Endothelial cell of umbilical vein (primary cell): ENCODE measurements around the gene EPHA4. TPM values are rescaled to one million over a fixed set of nuclear protein-coding genes. Genes with fewer than 3 reads are reported as not detected.

ENCODE experiments used
- BruUV-seq: library from RNA; stranded (reverse); fragments of 400-500 nt; replicated peaks from 2 replicates; lab custom pipeline; 2021; lab: Mats Ljungman, UMichigan
- CTCF ChIA-PET: fragments of 300-600, 350-600 bp; sonication (Branson Sonifier 250); formaldehyde crosslinking; loops from one replicate; lab custom pipeline; 2021; ENCODE audit warnings: antibody characterized with exemption, inconsistent platforms; lab: Charles Lee
- POLR2A ChIA-PET: fragments of 300-600, 350-600 bp; sonication (Branson Sonifier 250); formaldehyde crosslinking; loops from one replicate; lab custom pipeline; 2021; ENCODE audit warnings: antibody characterized with exemption, inconsistent platforms; lab: Charles Lee
- DNase-seq: peaks from one replicate; pipeline ENCODE4 v3.0.0-alpha.2; 2011; ENCODE audit warnings: low read depth, low spot score
- FAIRE-seq: peaks from 2 replicates; lab custom pipeline; 2011; peaks lifted over from hg19 to GRCh38; lab: Jason Lieb, UNC
- H2AFZ ChIP-seq: 2 replicates; pipeline ENCODE4 v1.6.0; 2012; ENCODE audit warnings: low read depth, low read length, control low read depth, inconsistent platforms
- H3K27ac ChIP-seq: 2 replicates; pipeline ENCODE4 v1.5.1; 2011; ENCODE audit warnings: low read depth, mild to moderate bottlenecking, control low read depth, low read length, moderate library complexity; ENCODE audit not compliant: insufficient read depth
- H3K27me3 ChIP-seq, 2 experiments: 2 replicates each; pipeline versions ENCODE4 v1.6.0 to v1.6.1; 2011; ENCODE audit warnings: low read length in 2 of 2, mixed read lengths in 1 of 2; ENCODE audit not compliant: control insufficient read depth in 2 of 2, insufficient read depth in 2 of 2
- H3K36me3 ChIP-seq, 2 experiments: 2 replicates in 1 of 2; 3 replicates in 1 of 2; pipeline ENCODE4 v1.5.1; 2011; ENCODE audit warnings: low read length in 2 of 2, mild to moderate bottlenecking in 1 of 2, moderate library complexity in 1 of 2; ENCODE audit not compliant: control insufficient read depth in 2 of 2, insufficient read depth in 2 of 2; ENCODE audit errors: extremely low read depth in 1 of 2
- H3K4me1 ChIP-seq: 3 replicates; pipeline ENCODE4 v1.5.1; 2011; ENCODE audit warnings: mild to moderate bottlenecking, low read length; ENCODE audit not compliant: control insufficient read depth, insufficient read depth; ENCODE audit errors: extremely low read depth
- H3K4me2 ChIP-seq: 2 replicates; pipeline ENCODE4 v1.6.1; 2011; ENCODE audit warnings: low read length, control low read depth, mixed read lengths; ENCODE audit not compliant: insufficient read depth
- H3K4me3 ChIP-seq, 3 experiments: fragments of 200-600 bp in 1 of 3; sonication (generic), shearing (Covaris generic) in 1 of 3; replicated peaks in 1 of 3; 2 replicates each; pipeline ENCODE4 v1.5.1; 2011 to 2016; ENCODE audit warnings: control low read depth in 3 of 3, low read length in 3 of 3, mild to moderate bottlenecking in 2 of 3, inconsistent platforms in 1 of 3, low read depth in 1 of 3, moderate library complexity in 1 of 3; ENCODE audit not compliant: insufficient read depth in 1 of 3
- H3K79me2 ChIP-seq: 2 replicates; pipeline ENCODE4 v1.6.0; 2012; ENCODE audit warnings: low read length, inconsistent platforms; ENCODE audit not compliant: control insufficient read depth, insufficient read depth
- H3K9ac ChIP-seq: replicated peaks from 2 replicates; pipeline ENCODE3; 2011; ENCODE audit warnings: low read length, control low read depth; ENCODE audit not compliant: insufficient read depth; ENCODE audit errors: extremely low read depth
- H3K9me1 ChIP-seq: replicated peaks from 3 replicates; pipeline ENCODE4 v1.6.0; 2011; ENCODE audit warnings: mild to moderate bottlenecking, low read length; ENCODE audit not compliant: control insufficient read depth, insufficient read depth; ENCODE audit errors: extremely low read depth
- H3K9me3 ChIP-seq: replicated peaks from 2 replicates; pipeline ENCODE4 v1.5.1; 2012; ENCODE audit warnings: low read length, inconsistent platforms; ENCODE audit not compliant: control insufficient read depth, insufficient read depth
- H4K20me1 ChIP-seq: replicated peaks from 2 replicates; pipeline ENCODE3; 2011; ENCODE audit warnings: mild to moderate bottlenecking, low read length; ENCODE audit not compliant: control insufficient read depth, insufficient read depth; ENCODE audit errors: extremely low read depth
- CTCF ChIP-seq, 2 donors: IDR thresholded peaks; 1 replicate in 1 of 2; 2 replicates in 1 of 2; pipeline ENCODE4 v1.5.1; 2011; ENCODE audit warnings: low read length in 2 of 2, mild to moderate bottlenecking in 2 of 2, moderate library complexity in 2 of 2, control low read depth in 1 of 2, inconsistent platforms in 1 of 2, low read depth in 1 of 2; ENCODE audit not compliant: insufficient read depth in 1 of 2; ENCODE audit errors: extremely low read depth in 1 of 2
- EZH2 ChIP-seq: IDR thresholded peaks from 2 replicates; pipeline ENCODE4 v1.6.1; 2012; ENCODE audit warnings: borderline replicate concordance, low read depth, mild to moderate bottlenecking, moderate library complexity, low read length, inconsistent platforms; ENCODE audit not compliant: severe bottlenecking
- FOS ChIP-seq: IDR thresholded peaks from 2 replicates; pipeline ENCODE4 v1.6.1; 2011; ENCODE audit warnings: mild to moderate bottlenecking, low read length, moderate library complexity, borderline replicate concordance; ENCODE audit not compliant: insufficient read depth
- GATA2 ChIP-seq: IDR thresholded peaks from 2 replicates; pipeline ENCODE4 v1.7.0; 2011; ENCODE audit warnings: low read depth, mild to moderate bottlenecking, moderate library complexity, mixed read lengths, low read length; ENCODE audit not compliant: insufficient read length, insufficient read depth
- JUN ChIP-seq: IDR thresholded peaks from 2 replicates; pipeline ENCODE4 v1.6.1; 2011; ENCODE audit warnings: borderline replicate concordance, low read depth; ENCODE audit not compliant: insufficient read length, insufficient read depth
- MAX ChIP-seq: IDR thresholded peaks from 2 replicates; pipeline ENCODE4 v1.6.1; 2011; ENCODE audit not compliant: insufficient read depth, insufficient read length
- MYC ChIP-seq: IDR thresholded peaks from one replicate; pipeline ENCODE4 v1.6.1; 2011; ENCODE audit warnings: mild to moderate bottlenecking, low read depth, low read length
- POLR2A ChIP-seq: IDR thresholded peaks from 2 replicates; pipeline ENCODE4 v1.6.1; 2012; ENCODE audit warnings: low read depth, mild to moderate bottlenecking, control low read depth, low read length
- POLR2AphosphoS5 ChIP-seq: IDR thresholded peaks from 2 replicates; pipeline ENCODE4 v1.6.1; 2012; ENCODE audit warnings: low read depth, mild to moderate bottlenecking, control low read depth, low read length, moderate library complexity; ENCODE audit not compliant: insufficient read depth
- dilution Hi-C: fragments of 300-500 bp; cut with MboI; formaldehyde crosslinking; loops from one replicate; pipeline ENCODE4 v1.15.0; 2019; ENCODE audit warnings: low sequenced_read_pairs; ENCODE audit not compliant: extremely low pct_ligation_motif_present
- intact Hi-C: fragments of 100-400 bp; cut with micrococcal nuclease; formaldehyde crosslinking; loops from one replicate; pipeline ENCODE4 v1.10.0; 2022
- polyA plus RNA-seq, 4 experiments: library from polyadenylated mRNA; depleted of rRNA in 3 of 4; stranded (reverse) in 3 of 4; unstranded in 1 of 4; fragments of >200 nt; gene quantifications; 2 replicates each; pipeline versions ENCODE4 v1.2.1 to v1.2.3, GENCODE V29; 2011 to 2012; ENCODE audit warnings: missing spikeins in 1 of 4
- total RNA-seq: library from RNA; stranded (reverse); gene quantifications from 2 replicates; pipeline ENCODE4 v1.2.3, GENCODE V29; 2021

Gene EPHA4
- total and polyA plus RNA-seq, 2 donors (not counting 3 experiments of a cell fraction or from before 2014, with no cell fraction given): 11.9 to 19.8 TPM

DNA sequence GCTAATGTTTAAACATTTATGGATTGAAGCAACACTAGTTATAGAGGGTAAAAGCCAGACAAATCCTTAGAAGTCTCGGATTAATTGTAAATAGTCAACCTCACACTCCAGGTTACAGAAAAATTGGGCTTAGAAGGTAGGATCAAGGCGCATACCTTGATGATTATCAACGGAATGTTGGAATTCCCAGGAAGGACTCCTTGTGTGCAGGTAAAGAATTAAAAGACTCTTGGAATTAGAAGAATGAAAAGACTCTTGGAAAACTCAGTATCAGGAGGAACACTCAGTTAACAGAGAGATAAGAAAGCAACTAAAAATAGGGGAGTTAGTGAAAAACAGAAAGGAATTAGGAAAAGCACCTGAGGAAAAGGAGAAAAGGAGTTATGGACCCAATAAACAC lies 29.3 kb upstream of the EPHA4 start:
- H3K79me2 ChIP-seq: no peaks in the 10 kb centered on the region
- H3K27ac ChIP-seq: no peak overlapping the region
- CTCF ChIA-PET: interaction anchor here (0.9 to 1.6 kb wide), 2 partner anchors 8 to 22 kb away, joined by 3 to 5 read pairs; no protein-coding TSS in a partner anchor
- H3K9me3 ChIP-seq: no peaks in the 10 kb centered on the region
- dilution Hi-C loops: no loop called here
- no peak for TF ChIP-seq MAX
- TF ChIP-seq POLR2AphosphoS5: no peak
- TF ChIP-seq GATA2: no peak
- TF ChIP-seq EZH2: no peak
- no peak for TF ChIP-seq POLR2A
- TF ChIP-seq MYC: no peak
- TF ChIP-seq JUN: no peak
- no peak for TF ChIP-seq FOS
- TF ChIP-seq CTCF (IDR thresholded peaks at IDR 0.05; ENCODE audit: extremely low read depth in 1 of 2, insufficient read depth in 1 of 2, low read depth in 1 of 2, low read length in 2 of 2): no peak
- DNase-seq: no peak
- BruUV-seq: no TSS peak
- H3K4me1 ChIP-seq: no peaks in the 10 kb centered on the region
- no peak overlapping the region for H3K9ac ChIP-seq
- no peaks in the 10 kb centered on the region for H4K20me1 ChIP-seq
- H3K27me3 ChIP-seq: no peaks in the 10 kb centered on the region
- H2AFZ ChIP-seq: no peak overlapping the region
- no peak overlapping the region for H3K4me3 ChIP-seq
- H3K9me1 ChIP-seq: no peaks in the 10 kb centered on the region
- intact Hi-C loops: no loop called here
- H3K36me3 ChIP-seq: no peaks in the 10 kb centered on the region
- no peak overlapping the region for H3K4me2 ChIP-seq
- POLR2A ChIA-PET: no interaction called here
- FAIRE-seq: no peak
